DOHH2 (cell line): ENCODE results near the gene ARHGAP4.

Source experiments
- CTCF ChIP-seq: fragments of 200-600 bp; sonication (generic); IDR thresholded peaks from one replicate; pipeline ENCODE4 v1.5.1; 2014; ENCODE audit warnings: antibody characterized with exemption, mild to moderate bottlenecking, low read depth, low read length; ENCODE audit not compliant: poor library complexity, severe bottlenecking
- EZH2phosphoT487 ChIP-seq: fragments of 200-600 bp; sonication (generic); IDR thresholded peaks from 2 replicates; pipeline ENCODE4 v1.6.1; 2017; ENCODE audit warnings: borderline replicate concordance, mild to moderate bottlenecking, antibody characterized with exemption, low read length, moderate library complexity, mixed read lengths

DNA sequence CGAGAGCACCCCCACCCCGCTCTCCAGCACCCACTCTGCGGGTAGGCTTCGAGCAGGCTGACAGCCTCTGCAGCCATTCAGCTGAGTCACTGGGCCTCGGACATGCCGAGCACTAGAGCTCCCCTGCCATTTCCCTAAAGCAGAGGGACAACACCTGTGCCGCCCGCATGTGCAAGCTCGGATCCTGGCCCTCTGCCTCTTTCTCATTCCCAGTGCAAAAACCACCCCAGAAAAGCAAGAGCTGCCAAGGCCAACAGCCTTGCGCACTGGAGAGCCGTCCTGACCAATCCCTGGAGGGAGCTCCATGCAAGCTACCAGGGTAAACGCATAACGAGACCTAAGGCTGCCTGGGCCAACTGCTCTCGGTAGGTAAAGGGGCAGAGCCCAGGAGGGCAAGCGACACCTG lies 40.2 kb upstream of the ARHGAP4 start:
- no peak for TF ChIP-seq CTCF
- TF ChIP-seq EZH2phosphoT487, result no peak
